Hepatocyte (in vitro differentiated cells): ENCODE measurements around the gene MFF.

Experiments used
- CTCF ChIP-seq: fragments of 200-600 bp; sonication (generic); IDR thresholded peaks from 2 replicates; pipeline ENCODE4 v1.5.1; 2016; ENCODE audit warnings: antibody characterized with exemption, mild to moderate bottlenecking; ENCODE audit not compliant: poor library complexity
- EZH2 ChIP-seq: fragments of 200-600 bp; sonication (generic); IDR thresholded peaks from 2 replicates; pipeline ENCODE4 v1.6.1; 2016; ENCODE audit warnings: antibody characterized with exemption, mild to moderate bottlenecking, borderline replicate concordance
- EZH2phosphoT487 ChIP-seq: fragments of 200-600 bp; sonication (generic); IDR thresholded peaks from one replicate; pipeline ENCODE4 v1.6.1; 2018; ENCODE audit warnings: antibody characterized with exemption, mild to moderate bottlenecking, low read depth, moderate library complexity; ENCODE audit not compliant: unreplicated experiment, severe bottlenecking

GRCh38 chr2:227402321-227402720 lies 77.3 kb downstream of the MFF start:
- TF ChIP-seq EZH2 = no peak
- no peak for TF ChIP-seq CTCF
- no peak for TF ChIP-seq EZH2phosphoT487
